HG03039 (cell line): ENCODE data around the gene DHRS2.
"Not testable (repeated sequence)": the region's sequence is repeated elsewhere in the genome, so short reads cannot be mapped to it uniquely, and the experiment has no call there.

ENCODE experiments used
- ATAC-seq: cut with Tn5 transposase; IDR thresholded peaks from one replicate; pipeline ENCODE4 v1.9.1; 2021; ENCODE audit warnings: mild to moderate bottlenecking, moderate library complexity; ENCODE audit not compliant: unreplicated experiment

Gene DHRS2

DNA sequence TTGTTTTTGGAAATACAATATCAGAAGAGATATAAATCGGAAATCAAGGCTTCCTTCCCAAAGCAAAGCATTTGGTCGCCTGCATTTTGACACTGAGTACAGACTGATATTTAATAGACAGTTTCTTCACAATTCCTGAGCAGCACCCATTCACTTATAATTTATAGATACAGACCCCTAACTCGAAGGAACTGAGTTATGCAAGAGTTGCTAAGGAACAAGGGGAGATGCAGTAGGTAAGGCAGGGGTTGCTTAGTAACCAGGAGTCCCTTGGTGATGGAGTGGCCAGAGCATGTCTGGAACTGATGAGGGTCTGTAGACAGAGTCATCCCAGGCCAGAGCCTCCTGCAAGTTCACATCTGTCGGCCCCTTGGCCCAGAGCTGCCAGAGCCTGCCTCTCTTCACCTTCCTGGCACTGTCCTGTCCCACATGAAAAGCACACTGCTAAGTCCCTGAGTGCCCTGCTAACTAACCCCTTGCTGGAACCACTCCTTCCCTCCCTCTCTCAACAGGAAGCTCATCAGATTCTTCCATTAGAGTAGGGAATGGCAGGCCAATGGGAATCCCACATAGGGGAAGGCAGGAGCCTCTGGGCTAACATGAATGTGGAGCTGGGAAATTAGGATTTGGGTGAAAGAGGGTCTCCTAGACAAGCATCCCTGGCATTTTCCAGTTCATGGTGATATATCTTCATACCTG, 3.6 kb upstream of the DHRS2 start:
- no peak for ATAC-seq

DNA sequence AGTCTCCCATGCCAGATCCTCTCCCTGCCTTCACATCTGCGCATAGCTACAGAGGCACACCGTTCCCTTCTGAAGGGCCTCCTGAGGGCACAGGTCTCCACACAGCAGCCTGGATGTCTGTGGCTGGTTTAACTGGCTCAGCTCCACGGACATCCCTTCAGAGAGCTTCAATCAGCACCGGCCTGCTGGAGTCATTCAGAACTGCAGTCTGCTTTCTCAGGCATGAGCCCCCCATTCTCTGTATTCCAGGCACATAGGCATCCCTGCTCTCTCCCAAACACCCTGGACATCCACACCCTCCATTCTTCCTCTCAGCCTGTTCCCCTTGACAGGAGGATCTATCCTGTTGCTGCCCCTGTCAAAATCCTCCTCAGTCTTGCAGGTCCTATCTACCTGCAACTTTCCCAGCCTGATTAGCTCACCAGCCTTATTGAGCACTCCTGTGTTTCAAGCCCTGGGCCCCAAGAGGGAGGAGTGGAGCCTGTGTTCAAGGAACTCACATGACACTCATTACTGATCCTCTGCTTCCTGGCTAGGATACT, 2.9 kb upstream of the DHRS2 start:
- no peak for ATAC-seq

DNA sequence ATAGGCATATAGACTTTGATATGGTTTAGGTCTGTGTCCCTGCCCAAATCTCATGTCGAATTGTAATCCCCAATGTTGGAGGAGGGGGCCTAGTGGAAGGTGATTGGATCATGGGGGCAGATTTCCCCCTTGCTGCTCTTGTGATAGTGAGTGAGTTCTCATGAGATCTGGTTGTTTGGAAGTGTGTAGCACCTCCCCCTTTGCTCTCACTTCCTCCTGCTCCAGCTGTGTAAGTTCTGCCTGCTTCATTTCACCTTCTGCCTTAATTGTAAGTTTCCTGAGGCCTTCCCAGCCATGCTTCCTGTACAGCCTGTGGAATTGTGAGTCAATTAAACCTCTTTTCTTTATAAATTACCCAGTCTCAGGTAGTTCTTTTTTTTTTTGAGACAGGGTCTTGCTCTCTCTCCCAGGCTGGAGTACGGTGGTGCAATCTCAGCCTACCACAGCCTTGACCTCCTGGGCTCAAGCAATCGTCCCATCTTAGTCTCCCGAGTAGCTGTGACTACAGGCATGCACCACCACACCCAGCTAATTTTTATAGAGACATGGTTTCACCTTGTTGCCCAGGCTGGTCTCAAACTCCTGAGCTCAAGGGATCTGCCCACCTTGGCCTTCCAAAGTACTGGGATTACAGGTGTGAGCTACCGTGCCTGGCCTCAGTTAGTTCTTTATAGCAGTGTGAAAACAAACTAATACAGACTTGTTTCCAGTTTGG, 1.3 kb upstream of the DHRS2 start:
- ATAC-seq = not testable (repeated sequence)

DNA sequence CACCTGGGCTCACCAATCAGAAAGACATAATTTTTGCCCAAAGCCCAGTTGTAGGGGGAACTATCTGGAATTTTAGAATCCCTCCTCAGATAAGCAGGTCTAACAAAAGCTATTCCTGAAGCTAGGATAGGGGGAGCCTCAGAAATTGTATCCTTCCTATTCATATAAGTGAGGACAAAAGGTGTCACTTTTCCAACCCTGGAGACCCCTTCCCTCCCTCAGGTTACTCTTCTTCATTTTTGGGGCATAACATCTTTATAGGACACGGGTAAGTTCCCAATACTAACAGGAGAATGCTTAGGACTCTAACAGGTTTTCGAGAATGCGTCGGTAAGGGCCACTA, 1.1 kb downstream of the DHRS2 start:
- ATAC-seq = not testable (repeated sequence)

DNA sequence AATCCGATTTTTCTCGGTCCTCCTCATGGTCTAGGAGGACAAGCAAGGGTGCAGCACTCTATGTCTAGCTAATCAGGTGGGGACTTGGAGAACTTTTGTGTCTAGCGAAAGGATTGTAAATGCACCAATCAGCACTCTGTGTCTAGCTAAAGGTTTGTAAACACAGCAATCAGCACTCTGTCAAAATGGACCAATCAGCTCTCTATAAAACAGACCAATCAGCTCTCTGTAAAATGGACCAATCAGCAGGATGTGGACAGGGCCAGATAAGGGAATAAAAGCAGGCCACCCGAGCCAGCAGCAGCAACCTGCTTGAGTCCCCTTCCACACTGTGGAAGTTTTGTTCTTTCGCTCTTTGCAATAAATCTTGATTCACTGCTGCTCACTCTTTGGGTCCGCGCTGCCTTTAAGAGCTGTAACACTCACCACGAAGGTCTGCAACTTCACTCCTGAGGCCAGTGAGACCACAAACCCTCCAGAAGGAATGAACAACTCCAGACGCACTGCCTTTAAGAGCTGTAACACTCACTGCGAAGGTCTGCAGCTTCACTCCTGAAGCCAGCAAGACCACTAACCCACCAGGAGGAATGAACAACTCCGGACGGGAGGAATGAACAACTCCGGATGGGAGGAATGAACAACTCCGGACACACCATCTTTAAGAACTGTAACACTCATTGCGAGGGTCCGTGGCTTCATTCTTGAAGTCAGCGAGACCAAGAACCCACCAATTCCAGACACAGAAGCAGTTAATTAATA, 1.7 kb downstream of the DHRS2 start:
- not testable (repeated sequence) for ATAC-seq

DNA sequence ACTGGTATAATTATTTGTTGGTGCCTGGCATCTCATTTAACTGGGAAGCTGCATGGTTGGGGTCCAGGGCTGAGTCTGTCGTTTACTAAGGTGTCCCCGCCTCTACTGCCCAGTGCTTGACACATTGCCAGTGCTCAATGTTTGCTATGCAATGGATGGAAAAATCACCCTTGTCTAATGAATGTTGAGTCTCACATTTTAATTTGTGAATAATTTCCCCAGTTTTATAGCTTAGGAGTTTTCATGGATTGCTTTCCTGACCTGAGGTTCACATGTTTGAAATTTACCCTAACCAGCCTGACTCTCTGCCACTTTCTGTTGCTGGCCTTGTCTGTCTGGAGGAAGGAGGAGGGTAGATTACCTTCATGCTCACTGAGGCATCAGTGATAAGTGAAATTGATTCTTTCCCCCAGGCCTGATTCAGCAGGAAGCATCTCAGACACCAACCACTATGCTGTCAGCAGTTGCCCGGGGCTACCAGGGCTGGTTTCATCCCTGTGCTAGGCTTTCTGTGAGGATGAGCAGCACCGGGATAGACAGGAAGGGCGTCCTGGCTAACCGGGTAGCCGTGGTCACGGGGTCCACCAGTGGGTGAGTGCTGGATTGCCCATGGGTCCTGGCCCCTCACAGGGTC, 2.4 kb downstream of the DHRS2 start:
- no peak for ATAC-seq

DNA sequence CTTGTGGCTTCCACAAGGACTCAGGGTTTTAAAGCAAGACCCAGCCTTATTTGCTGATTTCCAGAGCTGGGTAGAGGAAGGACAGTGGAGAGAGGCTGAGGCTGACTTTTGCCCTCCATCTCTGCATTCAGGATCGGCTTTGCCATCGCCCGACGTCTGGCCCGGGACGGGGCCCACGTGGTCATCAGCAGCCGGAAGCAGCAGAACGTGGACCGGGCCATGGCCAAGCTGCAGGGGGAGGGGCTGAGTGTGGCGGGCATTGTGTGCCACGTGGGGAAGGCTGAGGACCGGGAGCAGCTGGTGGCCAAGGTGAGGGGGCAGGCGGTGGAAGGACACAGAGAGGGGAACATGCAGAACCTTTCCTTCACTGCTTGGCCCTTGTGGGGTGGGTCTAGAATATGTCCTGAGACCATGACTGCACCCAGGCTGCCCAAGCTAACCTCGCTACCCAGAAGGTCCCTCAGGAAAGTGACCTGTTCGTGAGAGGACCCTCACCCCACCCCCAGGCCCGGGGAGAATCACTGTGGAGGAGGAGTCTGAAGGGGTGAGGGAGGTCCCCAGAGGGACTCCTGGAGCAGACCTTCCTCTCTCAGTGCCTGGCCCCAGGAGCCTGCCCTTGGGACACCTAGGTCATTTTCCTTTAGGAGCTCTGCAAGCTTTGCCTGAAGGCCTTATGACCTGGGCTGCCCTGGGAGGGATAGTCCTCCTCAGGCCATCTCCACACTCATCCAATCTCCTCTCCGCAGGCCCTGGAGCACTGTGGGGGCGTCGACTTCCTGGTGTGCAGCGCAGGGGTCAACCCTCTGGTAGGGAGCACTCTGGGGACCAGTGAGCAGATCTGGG, 3.1 kb downstream of the DHRS2 start:
- no peak for ATAC-seq

DNA sequence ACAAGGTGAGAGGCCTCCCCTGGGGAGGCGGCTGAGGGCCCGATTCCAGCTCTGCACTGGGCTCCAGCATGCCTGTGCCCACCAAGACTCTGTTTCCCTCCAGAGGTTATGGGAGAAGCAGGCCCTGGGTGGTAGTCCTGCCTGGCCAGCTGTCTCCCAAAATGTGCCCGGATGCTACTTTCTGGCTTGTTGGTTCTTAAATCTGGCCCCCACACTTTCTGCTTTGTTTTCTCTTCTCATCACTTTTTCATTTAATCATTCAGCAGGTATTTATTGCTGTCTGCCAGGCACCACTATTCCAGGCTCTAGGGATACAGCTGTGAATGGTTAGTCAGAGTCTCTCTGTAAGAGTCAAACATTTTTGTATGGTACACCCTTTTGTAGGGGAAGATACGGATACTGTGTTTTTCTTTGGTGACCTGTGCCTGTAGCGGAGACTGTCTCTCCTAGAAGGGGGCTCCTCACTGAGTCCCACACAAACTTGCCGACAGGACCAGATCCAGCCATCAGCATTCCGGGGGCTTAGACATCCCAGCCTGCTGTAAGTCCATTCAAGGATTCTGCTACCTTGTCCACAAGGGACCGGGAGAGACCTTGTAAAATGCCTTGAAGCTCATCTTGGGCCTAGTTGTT, 3.8 kb downstream of the DHRS2 start:
- ATAC-seq = no peak

DNA sequence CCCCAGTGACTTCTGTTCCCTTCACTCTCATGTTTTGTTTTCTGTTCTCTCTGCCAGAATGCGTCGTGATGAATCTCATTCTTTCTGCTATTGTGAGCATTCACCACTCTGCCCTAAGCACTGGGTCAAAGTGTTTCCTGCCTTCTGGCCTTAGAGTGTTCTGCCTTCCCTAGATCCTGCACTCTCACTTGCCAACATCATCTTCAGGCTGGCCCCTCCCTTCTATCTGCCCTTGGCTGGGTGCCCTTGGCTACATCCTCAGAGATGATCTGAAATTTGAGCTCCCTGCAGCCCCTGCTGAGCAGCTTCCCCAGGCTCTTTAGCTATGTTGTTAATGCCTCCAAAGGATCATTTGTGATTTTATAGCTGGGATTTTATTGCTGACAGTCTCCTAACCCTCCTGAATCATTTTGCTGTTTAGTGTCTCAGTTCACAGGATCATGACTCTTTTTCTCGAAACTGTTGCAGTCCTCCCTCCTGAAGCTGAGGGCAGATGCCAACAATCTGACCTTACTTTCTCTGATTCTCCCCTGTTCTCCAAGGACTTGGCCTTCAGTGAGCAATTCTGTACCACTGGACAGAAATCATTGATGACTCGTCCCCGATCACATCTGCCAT, 4.5 kb downstream of the DHRS2 start:
- no peak for ATAC-seq

DNA sequence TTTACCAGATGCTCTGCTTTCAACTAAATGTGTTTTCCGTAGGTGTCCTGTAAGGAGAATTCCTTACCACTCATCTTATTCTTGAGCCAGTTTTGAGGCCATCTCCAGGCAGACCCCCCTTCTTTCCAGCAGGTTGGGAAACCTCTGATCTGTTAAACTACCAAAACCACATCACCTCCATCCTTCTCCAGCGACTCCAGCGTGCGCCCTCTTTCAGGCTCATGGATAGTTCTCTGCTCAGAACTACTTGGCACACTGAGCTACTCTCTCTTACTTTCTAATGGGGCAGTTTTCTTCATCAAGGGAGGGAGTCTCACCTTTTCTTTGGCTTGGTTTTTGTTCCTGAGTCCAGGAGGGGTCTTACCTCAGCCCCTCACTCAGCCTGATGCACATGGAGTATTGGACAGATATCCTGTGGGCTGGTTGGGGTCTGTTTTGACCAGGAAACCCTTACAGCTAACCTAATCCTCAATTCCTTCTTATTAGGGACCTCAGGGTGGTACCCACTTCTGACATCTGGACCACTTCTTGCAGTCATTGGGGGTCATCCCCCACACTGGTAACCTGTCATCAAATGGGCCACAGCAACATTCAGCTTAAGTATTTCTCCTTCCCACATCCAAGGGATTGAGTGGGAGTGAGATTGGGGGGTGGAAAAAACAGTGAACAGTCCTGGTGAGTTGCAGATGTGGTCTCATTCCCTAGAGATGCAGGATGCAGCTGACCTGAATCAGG, 5.2 kb downstream of the DHRS2 start:
- no peak for ATAC-seq

DNA sequence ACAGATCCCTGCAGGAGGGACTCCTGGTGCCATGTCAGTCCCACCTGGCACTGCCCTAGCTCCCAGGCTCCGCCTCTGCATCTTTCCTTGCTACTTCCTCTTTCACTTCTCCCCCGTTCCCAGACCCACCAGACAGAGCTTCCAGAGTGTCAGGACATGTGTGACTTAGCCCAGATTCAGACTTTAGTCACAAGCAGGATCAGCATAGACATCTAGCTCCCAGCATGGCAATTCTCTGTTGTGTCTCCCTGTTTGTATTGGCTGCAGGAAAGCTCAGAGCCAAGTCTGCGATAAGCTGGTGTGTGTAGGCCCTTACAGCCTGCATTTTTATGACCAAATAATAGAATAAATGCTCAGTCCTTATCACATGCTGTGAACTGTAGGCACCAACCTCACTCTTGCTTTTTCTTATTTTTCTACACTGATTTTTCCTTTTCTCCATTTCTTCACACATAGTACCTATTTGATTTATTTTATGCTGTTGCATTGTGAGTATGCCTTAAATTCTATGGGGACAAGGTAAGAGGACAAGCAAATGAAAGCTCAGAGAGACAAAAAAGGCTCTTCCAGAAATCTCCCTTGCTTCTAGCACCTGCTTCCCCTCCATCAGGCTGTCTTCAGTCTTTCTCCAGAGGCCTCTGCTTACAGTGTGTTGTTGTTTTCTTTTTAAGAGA, 5.9 kb downstream of the DHRS2 start:
- ATAC-seq = no peak

DNA sequence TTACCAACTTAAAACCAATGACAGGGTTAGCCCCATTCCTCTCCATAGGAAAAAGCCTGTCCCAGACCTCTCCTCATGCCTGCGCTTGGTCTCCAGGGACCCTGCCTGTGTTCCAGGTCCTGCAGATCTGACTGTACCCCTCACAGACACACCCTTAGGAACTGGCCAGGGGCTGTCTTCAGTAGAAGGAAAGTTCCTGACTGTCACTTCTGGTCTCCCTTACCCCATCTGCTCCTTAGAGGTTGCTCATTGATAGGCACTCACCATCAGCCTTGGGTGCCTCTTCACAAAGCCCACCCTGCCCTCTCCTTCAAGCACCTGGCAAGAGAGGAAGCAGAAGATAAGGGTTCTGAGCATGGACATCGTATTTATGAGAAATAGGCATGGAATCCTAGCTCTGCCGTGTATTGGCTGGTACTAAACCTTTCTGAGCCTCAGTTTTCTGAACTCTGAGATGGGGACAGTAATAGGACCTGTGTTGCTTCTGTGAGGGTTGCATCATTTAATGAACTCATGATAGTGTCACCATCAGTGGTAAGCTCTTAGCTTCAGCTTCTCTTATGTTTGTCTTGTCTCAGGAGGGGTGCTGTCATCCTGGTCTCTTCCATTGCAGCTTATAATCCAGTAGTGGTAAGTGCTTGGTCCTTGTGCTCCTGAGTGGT, 7.5 kb downstream of the DHRS2 start:
- ATAC-seq = no peak

DNA sequence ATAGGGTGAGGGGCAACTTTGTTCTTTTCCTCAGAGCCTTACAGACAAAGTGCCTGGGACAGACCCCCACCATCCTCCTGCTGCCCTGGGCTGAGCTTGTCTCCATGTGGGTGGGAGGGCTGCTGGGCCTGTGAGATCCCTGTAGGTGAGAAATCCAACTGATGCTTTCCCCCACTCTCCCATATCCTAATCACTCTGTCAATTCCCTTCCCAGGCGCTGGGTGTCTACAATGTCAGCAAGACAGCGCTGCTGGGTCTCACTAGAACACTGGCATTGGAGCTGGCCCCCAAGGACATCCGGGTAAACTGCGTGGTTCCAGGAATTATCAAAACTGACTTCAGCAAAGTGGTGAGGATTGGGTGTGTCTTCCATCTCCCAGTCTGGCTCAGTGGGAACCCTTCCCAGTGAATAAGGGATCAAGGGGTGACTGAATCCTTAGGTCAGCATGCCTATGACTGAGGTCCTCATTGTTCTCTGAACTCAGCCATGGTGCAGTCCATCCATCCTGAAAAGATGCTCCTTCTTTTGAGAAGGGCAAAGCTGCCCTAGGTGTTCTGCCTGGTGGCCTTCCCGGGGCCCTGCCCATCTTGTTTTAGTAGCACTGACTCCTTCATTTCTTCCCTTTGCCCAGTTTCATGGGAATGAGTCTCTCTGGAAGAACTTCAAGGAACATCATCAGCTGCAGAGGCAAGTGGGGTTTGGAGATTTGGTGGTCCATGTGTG, 8.2 kb downstream of the DHRS2 start:
- no peak for ATAC-seq

DNA sequence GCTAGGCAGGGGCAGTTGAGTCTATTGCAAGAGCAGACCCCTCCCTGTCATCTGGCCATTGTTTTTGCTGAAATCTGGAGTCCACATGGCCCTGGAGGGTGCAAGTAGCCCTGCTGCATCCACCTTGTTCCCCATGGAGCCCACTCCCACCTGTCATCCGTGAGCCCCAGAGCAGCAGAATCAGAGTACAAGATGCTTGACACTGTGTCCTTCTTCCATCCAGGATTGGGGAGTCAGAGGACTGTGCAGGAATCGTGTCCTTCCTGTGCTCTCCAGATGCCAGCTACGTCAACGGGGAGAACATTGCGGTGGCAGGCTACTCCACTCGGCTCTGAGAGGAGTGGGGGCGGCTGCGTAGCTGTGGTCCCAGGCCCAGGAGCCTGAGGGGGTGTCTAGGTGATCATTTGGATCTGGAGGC, 8.8 kb downstream of the DHRS2 start:
- no peak for ATAC-seq

DNA sequence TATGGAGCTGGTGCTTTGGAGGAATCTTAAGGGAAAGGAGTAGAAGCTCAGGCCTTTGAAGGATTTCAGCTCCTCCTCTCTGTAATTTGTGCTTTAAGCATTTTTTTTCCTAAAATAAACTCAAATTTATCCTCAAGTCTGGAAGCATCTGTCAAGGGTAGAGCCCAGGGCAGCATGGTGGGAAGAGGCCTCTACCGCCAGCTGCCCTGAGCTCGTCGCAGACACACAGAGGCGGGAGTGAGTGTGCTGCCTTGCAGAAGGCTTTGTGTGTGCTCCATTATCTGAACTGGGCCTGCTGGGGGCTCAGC, 9.3 kb downstream of the DHRS2 start:
- ATAC-seq = no peak

DNA sequence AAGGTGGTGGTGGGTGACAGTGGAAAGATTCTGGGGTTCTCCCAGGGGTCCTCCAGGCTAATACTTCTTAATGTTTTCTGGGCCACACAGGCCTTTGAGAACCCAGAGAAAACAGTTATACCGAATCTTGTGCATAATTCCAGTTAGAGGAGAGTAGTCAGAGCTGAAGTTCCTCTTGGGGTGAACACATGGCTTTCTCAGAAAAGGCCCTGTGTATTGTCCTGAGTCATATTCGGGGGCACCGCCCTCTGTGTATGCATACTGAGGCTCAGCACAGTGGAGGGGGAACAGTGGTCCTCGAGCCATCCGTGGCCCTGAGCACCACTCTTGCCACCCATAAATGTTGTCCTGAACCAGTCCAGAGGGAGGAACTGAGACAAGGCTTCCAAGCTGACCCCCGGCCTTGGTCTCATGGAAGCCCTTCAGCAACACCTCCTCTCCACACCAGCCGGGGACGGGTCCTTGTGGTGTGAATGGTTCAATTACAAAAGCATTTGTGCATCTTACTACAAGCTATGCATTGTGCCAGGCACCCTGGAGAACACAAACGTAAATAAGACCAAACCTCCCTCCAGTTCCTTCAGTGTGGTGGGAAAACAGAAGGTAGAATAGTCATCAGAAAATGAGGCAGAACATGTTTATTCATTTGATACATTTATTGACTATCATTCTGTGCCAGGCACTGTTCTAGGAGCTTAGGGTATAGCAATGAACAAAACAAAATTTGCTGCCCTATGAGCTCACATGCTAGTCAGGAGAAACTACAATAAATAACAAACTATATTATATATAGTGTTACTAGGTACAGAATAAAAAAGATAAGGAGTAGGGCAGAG, 9.9 kb downstream of the DHRS2 start:
- no peak for ATAC-seq
